ENCODE measurements around the gene C1QTNF9B. TPM values are rescaled to one million over a fixed set of nuclear protein-coding genes. Genes with fewer than 3 reads are reported as not detected.

C1QTNF9B gene
- total and polyA plus RNA-seq, 2 donors (not counting 1 experiment from before 2014, with no cell fraction given) = not detected

DNA sequence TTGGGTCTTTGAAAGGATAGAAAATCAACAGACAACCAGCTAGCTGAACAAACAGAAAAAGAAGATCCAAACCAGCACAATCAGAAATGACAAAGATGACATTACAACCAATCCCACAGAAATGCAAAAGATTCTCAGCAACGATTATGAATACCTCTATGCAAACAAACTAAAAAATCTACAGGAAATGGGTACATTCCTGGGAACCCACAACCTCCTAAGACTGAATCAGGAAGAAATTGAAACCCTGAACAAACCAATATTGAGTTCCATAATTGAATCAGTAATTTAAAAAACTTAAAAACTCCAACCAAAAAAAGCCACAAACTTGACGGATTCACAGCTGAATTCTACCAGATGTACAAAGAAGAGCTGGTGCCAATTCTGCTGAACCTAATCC, 20.9 kb upstream of the C1QTNF9B start:
- H3K4me3 ChIP-seq (ENCODE audit: control extremely low read depth in 1 of 5, extremely low read depth in 1 of 5, insufficient read depth in 1 of 5, low read depth in 2 of 5, low read length in 4 of 5) = no peak overlapping the region
- H3K9ac ChIP-seq (ENCODE audit: low read length) = no peak overlapping the region
- no peak overlapping the region for H3K4me3 Mint-ChIP-seq
- no peaks in the 10 kb centered on the region for H3K4me1 Mint-ChIP-seq
- H3K27me3 Mint-ChIP-seq = peaks cover 54% of the 10 kb centered on the region
- no peaks in the 10 kb centered on the region for H4K20me1 ChIP-seq (ENCODE audit: control insufficient read depth, insufficient read depth, low read length, poor library complexity, severe bottlenecking)
- POLR2A ChIA-PET = no interaction called here
- peaks cover 0 to 16% (median 7%) of the 10 kb centered on the region in 4 experiments for H3K27me3 ChIP-seq (replicated peaks in 1 of 4; ENCODE audit: control extremely low read depth in 1 of 4, control insufficient read depth in 3 of 4, insufficient read depth in 4 of 4, low read length in 3 of 4)
- ATAC-seq (ENCODE audit: low read depth) (no peak), DNase-seq (no peak)
- no peak overlapping the region for H2AFZ ChIP-seq (ENCODE audit: insufficient read depth, low read depth, low read length, poor library complexity, severe bottlenecking)
- H3K27ac Mint-ChIP-seq = no peak overlapping the region
- 81% methylated on average over 2 of the region's 2 CpGs for WGBS (ENCODE audit: insufficient coverage)
- H3K9me3 ChIP-seq (ENCODE audit: control extremely low read depth in 1 of 3, control insufficient read depth in 2 of 3, insufficient read depth in 1 of 3, low read length in 2 of 3) = no peaks in the 10 kb centered on the region
- intact Hi-C loops (cut with micrococcal nuclease) = no loop called here
- TF ChIP-seq EZH2 (IDR thresholded peaks at IDR 0.05; ENCODE audit: borderline replicate concordance, insufficient read depth, low read depth, low read length, poor library complexity, severe bottlenecking) = no peak
- TF ChIP-seq, protein P1, sequence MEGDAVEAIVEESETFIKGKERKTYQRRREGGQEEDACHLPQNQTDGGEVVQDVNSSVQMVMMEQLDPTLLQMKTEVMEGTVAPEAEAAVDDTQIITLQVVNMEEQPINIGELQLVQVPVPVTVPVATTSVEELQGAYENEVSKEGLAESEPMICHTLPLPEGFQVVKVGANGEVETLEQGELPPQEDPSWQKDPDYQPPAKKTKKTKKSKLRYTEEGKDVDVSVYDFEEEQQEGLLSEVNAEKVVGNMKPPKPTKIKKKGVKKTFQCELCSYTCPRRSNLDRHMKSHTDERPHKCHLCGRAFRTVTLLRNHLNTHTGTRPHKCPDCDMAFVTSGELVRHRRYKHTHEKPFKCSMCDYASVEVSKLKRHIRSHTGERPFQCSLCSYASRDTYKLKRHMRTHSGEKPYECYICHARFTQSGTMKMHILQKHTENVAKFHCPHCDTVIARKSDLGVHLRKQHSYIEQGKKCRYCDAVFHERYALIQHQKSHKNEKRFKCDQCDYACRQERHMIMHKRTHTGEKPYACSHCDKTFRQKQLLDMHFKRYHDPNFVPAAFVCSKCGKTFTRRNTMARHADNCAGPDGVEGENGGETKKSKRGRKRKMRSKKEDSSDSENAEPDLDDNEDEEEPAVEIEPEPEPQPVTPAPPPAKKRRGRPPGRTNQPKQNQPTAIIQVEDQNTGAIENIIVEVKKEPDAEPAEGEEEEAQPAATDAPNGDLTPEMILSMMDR (IDR thresholded peaks at IDR 0.05) = no peak
- no peak overlapping the region for H3K4me2 ChIP-seq (replicated peaks; ENCODE audit: low read depth, low read length, poor library complexity, severe bottlenecking)
- H3K27ac ChIP-seq (ENCODE audit: low read length in 2 of 2) = no peak overlapping the region
- CTCF ChIA-PET = interaction anchor here (0.6 to 0.7 kb wide), 3 partner anchors 18 to 1277 kb away, joined by 3 read pairs; no protein-coding TSS in a partner anchor
- H3K9me3 Mint-ChIP-seq (ENCODE audit: insufficient read depth) = peaks cover 2% of the 10 kb centered on the region
- no peaks in the 10 kb centered on the region for H3K79me2 ChIP-seq (ENCODE audit: control insufficient read depth, insufficient read depth, low read length)
- H3K4me1 ChIP-seq (ENCODE audit: control insufficient read depth in 2 of 2, insufficient read depth in 2 of 2, low read length in 2 of 2) = no peaks in the 10 kb centered on the region
- no peaks in the 10 kb centered on the region for H3K36me3 ChIP-seq (replicated peaks in 1 of 2; ENCODE audit: control extremely low read depth in 1 of 2, control insufficient read depth in 1 of 2, extremely low read depth in 1 of 2, insufficient read depth in 2 of 2, low read length in 1 of 2)

DNA sequence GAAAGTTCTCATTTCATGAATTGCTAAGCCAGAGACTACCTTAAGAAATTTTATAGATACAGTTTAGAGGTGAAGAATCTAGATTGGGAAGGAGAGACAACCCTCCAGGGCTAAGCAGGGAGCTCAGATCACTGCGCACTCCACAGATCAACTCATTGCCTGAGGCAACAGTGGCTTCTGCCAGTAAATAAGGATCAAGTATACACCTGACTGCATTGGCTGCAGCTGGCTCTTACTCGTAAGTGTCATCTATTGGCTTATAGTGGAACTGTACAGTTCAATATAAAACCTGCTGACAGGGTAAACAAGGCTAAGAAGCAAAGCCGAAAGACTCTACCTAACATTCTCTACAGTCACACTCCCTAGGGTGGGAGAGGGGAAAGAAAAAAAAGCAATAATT, 18.0 kb upstream of the C1QTNF9B start:
- Histone ChIP-seq H3K27me3 (replicated peaks in 1 of 4; ENCODE audit: control extremely low read depth in 1 of 4, control insufficient read depth in 3 of 4, insufficient read depth in 4 of 4, low read length in 3 of 4) (peaks cover 0 to 18% (median 7%) of the 10 kb centered on the region in 4 experiments), H3K27ac (ENCODE audit: low read length in 2 of 2) (no peak overlapping the region), H3K4me2 (replicated peaks; ENCODE audit: low read depth, low read length, poor library complexity, severe bottlenecking) (no peak overlapping the region), H3K9me3 (ENCODE audit: control extremely low read depth in 1 of 3, control insufficient read depth in 2 of 3, insufficient read depth in 1 of 3, low read length in 2 of 3) (no peaks in the 10 kb centered on the region), H3K4me3 (ENCODE audit: control extremely low read depth in 1 of 5, extremely low read depth in 1 of 5, insufficient read depth in 1 of 5, low read depth in 2 of 5, low read length in 4 of 5) (no peak overlapping the region), H3K4me1 (ENCODE audit: control insufficient read depth in 2 of 2, insufficient read depth in 2 of 2, low read length in 2 of 2) (no peaks in the 10 kb centered on the region), H4K20me1 (ENCODE audit: control insufficient read depth, insufficient read depth, low read length, poor library complexity, severe bottlenecking) (no peaks in the 10 kb centered on the region), H3K9ac (ENCODE audit: low read length) (no peak overlapping the region), H2AFZ (ENCODE audit: insufficient read depth, low read depth, low read length, poor library complexity, severe bottlenecking) (no peak overlapping the region), H3K36me3 (replicated peaks in 1 of 2; ENCODE audit: control extremely low read depth in 1 of 2, control insufficient read depth in 1 of 2, extremely low read depth in 1 of 2, insufficient read depth in 2 of 2, low read length in 1 of 2) (no peaks in the 10 kb centered on the region), H3K79me2 (ENCODE audit: control insufficient read depth, insufficient read depth, low read length) (no peaks in the 10 kb centered on the region)
- no peak for ATAC-seq (ENCODE audit: low read depth)
- TF ChIP-seq, protein P1 (IDR thresholded peaks at IDR 0.05) = no peak
- no peak for TF ChIP-seq EZH2 (IDR thresholded peaks at IDR 0.05; ENCODE audit: borderline replicate concordance, insufficient read depth, low read depth, low read length, poor library complexity, severe bottlenecking)
- Mint-ChIP-seq H3K9me3 (ENCODE audit: insufficient read depth) (no peaks in the 10 kb centered on the region), H3K4me3 (no peak overlapping the region), H3K27me3 (peaks cover 52% of the 10 kb centered on the region), H3K4me1 (no peaks in the 10 kb centered on the region), H3K27ac (no peak overlapping the region)
- intact Hi-C loops (cut with micrococcal nuclease) = no loop called here
- WGBS (ENCODE audit: insufficient coverage) = no CpG with 5 or more reads among the region's 3 CpGs
- no peak for DNase-seq
- POLR2A ChIA-PET = no interaction called here
- CTCF ChIA-PET = no interaction called here
